ENCODE results near the gene MN1.

The MN1 gene

GRCh38 chr22:27801616-27802345 is at the start of gene MN1:
TSS of gene MN1 (minus strand) at chr22:27801756. CDS start at chr22:27800543, 1,213 bp downstream.
- DNase-seq: no peak

- no peak for DNase-seq
Observed at GRCh38 chr22:27850000-27850521, 48.5 kb upstream of the MN1 start.

- DNase-seq: no peak
Observed at GRCh38 chr22:27848005-27848404, 46.4 kb upstream of the MN1 start.

- no peak for DNase-seq
Observed at GRCh38 chr22:27846910-27847309, 45.4 kb upstream of the MN1 start.

GRCh38 chr22:27846248-27846757 is 44.7 kb upstream of the MN1 start:
- no peak for DNase-seq

GRCh38 chr22:27845644-27846043 is 44.1 kb upstream of the MN1 start:
- DNase-seq: no peak

GRCh38 chr22:27844656-27845591 is 43.4 kb upstream of the MN1 start:
- DNase-seq: no peak

- DNase-seq: no peak
Observed at GRCh38 chr22:27844256-27844655, 42.7 kb upstream of the MN1 start.

- DNase-seq: no peak
Observed at GRCh38 chr22:27843441-27843840, 41.9 kb upstream of the MN1 start.

- no peak for DNase-seq
Observed at GRCh38 chr22:27842669-27843431, 41.3 kb upstream of the MN1 start.

GRCh38 chr22:27842201-27842600 is 40.6 kb upstream of the MN1 start:
- DNase-seq: no peak

- DNase-seq: no peak
Observed at GRCh38 chr22:27840436-27840835, 38.9 kb upstream of the MN1 start.

GRCh38 chr22:27839057-27839660 is 37.6 kb upstream of the MN1 start:
- no peak for DNase-seq

- DNase-seq: no peak
Observed at GRCh38 chr22:27836181-27836580, 34.6 kb upstream of the MN1 start.

GRCh38 chr22:27835446-27835845 is 33.9 kb upstream of the MN1 start:
- no peak for DNase-seq

GRCh38 chr22:27834364-27835185 is 33.0 kb upstream of the MN1 start:
- DNase-seq: no peak

GRCh38 chr22:27833803-27834202 is 32.2 kb upstream of the MN1 start:
- no peak for DNase-seq

GRCh38 chr22:27832606-27833005 is 31.1 kb upstream of the MN1 start:
- DNase-seq: no peak

GRCh38 chr22:27829620-27830019 is 28.1 kb upstream of the MN1 start:
- DNase-seq: no peak

- no peak for DNase-seq
Observed at GRCh38 chr22:27827604-27828587, 26.3 kb upstream of the MN1 start.

All from T1000 (cell line).